KOPT-K1 (cell line): ENCODE measurements around the gene MRPL33.
A peak's percentile ranks its signal among the peaks of the same experiment; 100 is the strongest.
"Not testable (repeated sequence)": the region's sequence is repeated elsewhere in the genome, so short reads cannot be mapped to it uniquely, and the experiment has no call there.

ENCODE experiments used
- H3K27ac ChIP-seq: fragments of 200-600 bp; sonication (generic); 2 replicates; pipeline ENCODE4 v1.5.1; 2016; ENCODE audit warnings: antibody characterized with exemption, mild to moderate bottlenecking, low read depth, low read length; ENCODE audit not compliant: poor library complexity, severe bottlenecking
- H3K36me3 ChIP-seq: fragments of 200-600 bp; sonication (generic); 2 replicates; pipeline ENCODE4 v1.5.1; 2017; ENCODE audit warnings: antibody characterized with exemption, mild to moderate bottlenecking, low read length, moderate library complexity; ENCODE audit not compliant: insufficient read depth
- H3K9me3 ChIP-seq: fragments of 200-600 bp; sonication (generic); 2 replicates; pipeline ENCODE4 v1.5.1; 2017; ENCODE audit warnings: antibody characterized with exemption, low read length, mild to moderate bottlenecking; ENCODE audit not compliant: insufficient read depth, poor library complexity, severe bottlenecking

Gene MRPL33

GRCh38 chr2:27754831-27755230 is 16.7 kb upstream of the MRPL33 start:
- Histone ChIP-seq H3K36me3 (no peaks in the 10 kb centered on the region), H3K27ac (no peak overlapping the region), H3K9me3 (no peaks in the 10 kb centered on the region)

- no peaks in the 10 kb centered on the region for H3K9me3 ChIP-seq
- no peaks in the 10 kb centered on the region for H3K36me3 ChIP-seq
- no peak overlapping the region for H3K27ac ChIP-seq
These were observed 15.4 kb upstream of the MRPL33 start for GRCh38 chr2:27756091-27756490.

DNA sequence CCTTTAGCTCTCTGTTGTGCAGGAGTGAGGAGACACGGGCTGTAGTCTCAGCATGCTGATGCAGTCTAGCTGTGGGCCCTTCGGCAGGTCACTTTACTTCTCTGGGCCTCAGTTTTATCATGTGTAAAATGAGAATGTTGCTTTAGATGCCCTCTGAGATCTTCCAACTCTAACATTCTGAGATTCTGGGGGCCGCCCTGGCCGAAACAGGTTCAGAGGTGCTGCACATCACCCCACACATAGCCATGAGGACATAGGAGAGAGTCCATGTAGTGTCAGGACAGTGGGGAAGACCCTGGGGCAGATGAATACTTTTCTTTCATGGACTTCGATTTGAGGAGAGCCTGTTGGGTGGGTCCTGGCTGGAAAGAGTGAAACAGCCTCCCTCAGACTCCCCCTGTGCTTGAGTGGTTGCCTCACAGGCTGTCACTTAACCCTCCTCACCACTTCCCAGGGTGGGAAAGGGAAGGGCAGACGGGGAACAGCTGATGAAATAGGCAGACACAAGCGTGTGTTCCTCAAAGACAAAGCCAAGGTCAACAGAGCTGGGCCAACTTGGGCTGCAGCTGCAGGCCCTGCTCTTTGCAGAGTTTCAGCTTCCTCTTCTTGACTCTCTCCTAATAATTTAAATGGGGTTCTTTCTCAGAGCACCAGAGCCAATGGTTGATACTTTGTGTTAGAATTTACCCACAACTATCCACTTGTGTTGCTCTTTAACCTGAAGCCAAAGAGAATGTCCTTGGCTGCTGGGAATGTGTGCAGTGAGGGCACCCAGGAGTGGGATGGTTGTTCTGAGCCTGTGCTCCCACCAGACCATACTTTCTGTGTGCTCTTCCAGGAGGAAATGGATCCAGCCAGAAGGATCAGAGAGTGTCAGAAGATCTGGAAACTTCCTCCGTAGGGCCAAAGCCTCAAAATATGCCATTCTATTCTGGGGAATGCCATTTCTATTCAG is 14.7 kb upstream of the MRPL33 start:
- Histone ChIP-seq H3K9me3 (no peaks in the 10 kb centered on the region), H3K27ac (no peak overlapping the region), H3K36me3 (no peaks in the 10 kb centered on the region)

- Histone ChIP-seq H3K36me3 (no peaks in the 10 kb centered on the region), H3K27ac (no peak overlapping the region), H3K9me3 (no peaks in the 10 kb centered on the region)
These were observed 8.3 kb upstream of the MRPL33 start for GRCh38 chr2:27762951-27763906.

DNA sequence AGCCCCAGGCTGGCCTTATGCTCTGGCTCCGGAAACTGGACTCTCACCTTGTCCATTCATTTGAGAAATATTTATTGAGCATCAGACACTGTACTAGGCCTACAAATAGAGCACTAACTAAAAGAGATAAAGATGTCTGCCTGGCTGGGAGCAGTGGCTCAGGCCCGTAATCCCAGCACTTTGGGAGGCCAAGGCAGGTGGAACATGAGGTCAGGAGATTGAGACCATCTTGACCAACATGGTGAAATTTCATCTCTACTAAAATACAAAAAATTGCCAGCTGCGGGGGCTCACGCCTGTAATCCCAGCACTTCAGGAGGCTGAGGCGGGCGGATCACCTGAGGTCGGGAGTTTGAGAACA is 7.6 kb upstream of the MRPL33 start:
- no peaks in the 10 kb centered on the region for H3K9me3 ChIP-seq
- H3K36me3 ChIP-seq, result no peaks in the 10 kb centered on the region
- H3K27ac ChIP-seq, result no peak overlapping the region

DNA sequence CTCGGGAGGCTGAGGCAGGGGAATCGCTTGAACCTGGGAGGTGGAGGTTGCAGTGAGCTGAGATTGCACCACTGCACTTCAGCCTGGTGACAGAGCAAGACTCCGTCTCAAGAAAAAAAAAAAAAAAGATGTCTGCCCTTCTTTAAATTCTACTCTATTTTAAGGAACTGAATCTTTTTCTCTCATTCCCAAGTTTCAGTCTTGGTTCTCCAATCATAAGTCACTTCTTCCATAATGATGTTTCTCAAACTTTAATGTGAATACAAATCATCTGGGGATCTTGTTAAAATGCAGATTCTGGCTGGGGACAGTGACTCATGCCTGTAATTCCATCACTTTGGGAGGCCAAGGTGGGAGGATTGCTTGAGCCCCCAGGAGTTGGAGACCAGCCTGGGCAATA is 7.0 kb upstream of the MRPL33 start:
- H3K27ac ChIP-seq, H3K36me3 ChIP-seq, H3K9me3 ChIP-seq: not testable (repeated sequence)

DNA sequence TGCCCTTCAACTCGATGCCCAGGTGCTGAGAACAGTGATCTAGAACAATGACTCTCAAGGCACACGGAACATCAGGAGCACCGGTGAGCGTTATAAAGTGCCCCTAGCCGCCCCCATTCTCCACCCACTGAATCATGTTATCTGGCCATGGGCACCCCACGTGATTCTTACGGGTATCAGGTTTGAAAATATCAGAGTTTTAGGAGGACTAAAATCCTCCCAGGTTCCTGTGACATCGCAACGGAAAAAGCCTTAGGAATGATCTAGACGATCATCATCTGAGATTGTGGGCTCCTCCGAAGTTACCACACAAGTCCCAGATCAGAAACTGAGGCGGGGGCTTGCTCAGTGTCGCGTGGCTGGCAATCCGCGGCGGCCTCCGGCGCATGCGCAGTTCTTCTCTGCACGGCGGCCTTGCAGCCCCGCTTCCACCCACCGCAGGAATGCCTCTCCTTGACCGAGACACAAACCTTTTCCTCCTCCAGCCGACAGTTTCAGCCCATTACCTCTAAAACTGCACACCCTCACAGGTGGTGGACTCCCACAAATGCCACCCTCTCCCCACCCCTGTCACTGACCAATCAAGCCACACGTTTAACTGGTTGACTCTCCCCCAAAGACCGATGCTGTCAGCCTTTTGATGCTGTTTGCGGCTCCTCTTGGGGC is 5.8 kb upstream of the MRPL33 start:
- Histone ChIP-seq H3K36me3 (no peaks in the 10 kb centered on the region), H3K27ac (no peak overlapping the region), H3K9me3 (no peaks in the 10 kb centered on the region)

GRCh38 chr2:27766287-27766661 is 5.2 kb upstream of the MRPL33 start:
- H3K27ac ChIP-seq, result no peak overlapping the region
- no peaks in the 10 kb centered on the region for H3K36me3 ChIP-seq
- no peaks in the 10 kb centered on the region for H3K9me3 ChIP-seq

DNA sequence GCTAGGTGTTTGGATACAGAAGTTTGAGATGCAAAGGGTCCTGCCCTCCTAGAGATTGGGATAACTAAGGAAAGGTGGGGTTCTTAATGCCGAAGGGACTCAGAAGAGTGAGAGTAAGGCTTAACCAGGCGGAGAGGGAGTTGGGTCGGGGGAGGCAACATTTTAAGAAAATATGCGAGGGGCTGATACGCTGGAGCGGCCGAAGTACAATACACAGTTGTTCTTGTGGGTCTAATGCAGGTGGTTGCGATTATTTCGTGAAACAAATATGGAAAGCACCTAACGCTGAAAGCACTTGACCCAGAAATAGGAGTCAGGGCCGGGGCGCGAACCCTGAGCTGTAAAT is 344 bp upstream of the MRPL33 start:
- peaks cover 24% of the 10 kb centered on the region for H3K36me3 ChIP-seq
- no peaks in the 10 kb centered on the region for H3K9me3 ChIP-seq
- peak overlapping the region; percentile 75 for H3K27ac ChIP-seq

GRCh38 chr2:27772804-27773203 is 1.3 kb downstream of the MRPL33 start:
- no peak overlapping the region for H3K27ac ChIP-seq
- H3K36me3 ChIP-seq, result peaks cover 37% of the 10 kb centered on the region
- H3K9me3 ChIP-seq, result no peaks in the 10 kb centered on the region

- no peak overlapping the region for H3K27ac ChIP-seq
- H3K36me3 ChIP-seq, result peaks cover 37% of the 10 kb centered on the region
- H3K9me3 ChIP-seq, result no peaks in the 10 kb centered on the region
These were observed 2.4 kb downstream of the MRPL33 start for GRCh38 chr2:27773959-27774358.

DNA sequence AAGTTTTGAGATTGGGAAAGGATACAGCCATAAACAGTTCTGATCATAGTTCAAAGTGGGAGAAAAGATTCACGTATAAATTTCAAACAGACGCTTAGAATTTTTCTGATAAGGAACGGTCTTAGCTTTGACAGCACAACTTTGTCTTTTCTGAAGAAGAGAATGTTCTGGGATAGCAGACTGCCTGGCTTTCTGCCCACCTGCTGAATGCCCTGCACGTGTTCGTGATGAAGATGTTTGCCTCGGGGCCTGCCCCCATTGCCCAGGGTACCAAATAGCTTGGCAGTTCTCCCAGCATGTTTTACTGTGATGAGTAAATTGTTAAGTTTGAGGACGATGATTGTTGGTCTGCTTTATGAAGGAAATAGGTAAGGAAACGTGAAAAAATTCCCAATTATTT is 4.6 kb downstream of the MRPL33 start:
- H3K36me3 ChIP-seq, result peaks cover 52% of the 10 kb centered on the region
- no peak overlapping the region for H3K27ac ChIP-seq
- no peaks in the 10 kb centered on the region for H3K9me3 ChIP-seq

DNA sequence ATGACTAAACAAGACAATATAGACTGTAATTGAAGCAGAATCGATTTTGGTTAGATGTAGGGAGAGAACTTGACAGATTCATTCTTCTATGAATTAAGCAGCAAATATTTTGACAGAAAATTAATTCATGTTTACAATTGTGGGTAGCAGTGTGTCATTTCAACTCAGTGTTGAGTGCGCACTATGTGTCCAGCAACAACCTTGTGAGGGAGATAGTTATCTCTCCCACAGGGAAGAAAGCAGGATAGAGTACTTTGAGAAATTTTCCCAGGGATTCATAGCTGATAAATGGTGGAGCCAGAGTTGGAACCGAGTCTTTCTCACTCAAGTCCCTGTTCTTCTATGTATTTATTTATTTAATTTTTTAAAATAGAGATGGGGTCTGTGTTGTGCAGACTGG is 5.2 kb downstream of the MRPL33 start:
- H3K27ac ChIP-seq, result no peak overlapping the region
- H3K9me3 ChIP-seq, result no peaks in the 10 kb centered on the region
- peaks cover 52% of the 10 kb centered on the region for H3K36me3 ChIP-seq

DNA sequence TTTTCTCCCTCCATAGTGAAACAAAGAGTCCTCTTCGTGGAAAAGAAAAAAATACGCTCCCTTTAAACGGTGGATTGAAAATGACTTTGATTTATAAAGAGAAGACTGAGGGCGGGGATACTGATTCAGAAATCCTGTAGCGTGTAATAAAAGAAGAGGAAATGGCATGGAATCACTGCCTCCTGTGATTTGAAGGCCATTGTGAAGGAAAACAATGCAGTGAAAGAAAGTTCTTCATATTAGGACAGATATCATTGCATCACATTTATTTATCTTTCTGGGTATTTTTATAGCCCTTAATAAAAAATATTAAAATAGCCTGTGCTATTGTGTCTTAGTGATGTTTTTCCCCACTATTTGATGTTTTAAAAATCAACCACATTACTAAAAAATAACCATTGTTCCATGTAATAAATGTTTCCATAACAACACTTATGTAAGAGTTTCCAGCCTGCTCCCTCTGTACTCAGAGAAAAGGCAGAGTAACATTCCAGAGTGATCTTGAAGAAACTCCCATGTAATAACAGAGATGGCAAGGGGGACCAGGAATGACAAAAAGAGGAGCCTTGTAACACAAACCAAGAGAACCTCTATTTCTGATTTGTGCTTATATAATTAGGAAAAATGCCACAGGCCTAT is 8.0 kb downstream of the MRPL33 start:
- H3K9me3 ChIP-seq, result no peaks in the 10 kb centered on the region
- peaks cover 42% of the 10 kb centered on the region for H3K36me3 ChIP-seq
- H3K27ac ChIP-seq, result no peak overlapping the region

DNA sequence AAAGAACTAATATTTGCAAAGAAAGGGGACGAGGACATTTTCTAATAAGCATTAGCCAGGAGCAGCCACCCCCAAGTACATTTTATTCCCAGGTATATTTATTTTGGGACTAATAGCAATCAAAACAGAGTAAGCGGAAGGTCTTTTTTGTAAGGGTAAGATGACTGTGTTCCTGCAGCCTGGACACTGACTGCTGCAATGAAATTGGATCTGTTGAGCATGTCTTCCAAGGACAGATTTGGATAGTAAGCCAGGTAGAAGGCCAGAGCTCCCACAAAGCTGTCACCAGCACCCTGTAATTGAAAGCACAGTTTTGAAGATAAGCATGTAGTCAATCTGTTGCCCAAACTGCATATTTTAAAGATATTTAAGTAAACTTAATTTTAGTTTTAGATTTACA is 10.0 kb downstream of the MRPL33 start:
- Histone ChIP-seq H3K27ac (no peak overlapping the region), H3K36me3 (peaks cover 25% of the 10 kb centered on the region), H3K9me3 (no peaks in the 10 kb centered on the region)
